H1 (cell line): ENCODE results near the gene CFAP65. TPM values are rescaled to one million over a fixed set of nuclear protein-coding genes. Genes with fewer than 3 reads are reported as not detected.

Experiments used
- CTCF ChIA-PET: fragments of 300-600 bp; sonication (Branson Sonifier 250); formaldehyde crosslinking; loops from one replicate; lab custom pipeline; 2021; ENCODE audit not compliant: partially characterized antibody; lab: Charles Lee
- POLR2A ChIA-PET: fragments of 300-600 bp; sonication (Branson Sonifier 250); formaldehyde crosslinking; loops from one replicate; lab custom pipeline; 2021; ENCODE audit warnings: inconsistent platforms; ENCODE audit not compliant: partially characterized antibody; lab: Charles Lee
- DNase-seq, 2 experiments: peaks; one replicate each; pipeline versions ENCODE4 v3.0.0 to v3.0.0-alpha.2; 2010 to 2022; ENCODE audit warnings: low spot score in 2 of 2, low read depth in 1 of 2, mixed read lengths in 1 of 2
- FAIRE-seq: peaks from 2 replicates; lab custom pipeline; 2011; peaks lifted over from hg19 to GRCh38; lab: Jason Lieb, UNC
- H2AFZ ChIP-seq: 2 replicates; pipeline ENCODE4 v1.8.1; 2012; ENCODE audit warnings: low read length, inconsistent platforms
- H2AK5ac ChIP-seq: 2 replicates; pipeline ENCODE4 v1.6.1; 2013; ENCODE audit warnings: low read depth, low read length
- H2BK120ac ChIP-seq: replicated peaks from 2 replicates; pipeline ENCODE3; 2013; ENCODE audit warnings: low read depth, low read length, inconsistent platforms
- H2BK12ac ChIP-seq: 2 replicates; pipeline ENCODE4 v1.6.1; 2013; ENCODE audit warnings: low read depth, low read length
- H2BK15ac ChIP-seq: 2 replicates; pipeline ENCODE4 v1.6.1; 2013; ENCODE audit warnings: low read length
- H2BK20ac ChIP-seq: 2 replicates; pipeline ENCODE4 v1.6.1; 2013; ENCODE audit warnings: low read length
- H2BK5ac ChIP-seq: 2 replicates; pipeline ENCODE4 v1.6.1; 2013; ENCODE audit warnings: low read depth, low read length
- H3K14ac ChIP-seq: 2 replicates; pipeline ENCODE4 v1.6.1; 2013; ENCODE audit warnings: inconsistent platforms; ENCODE audit not compliant: insufficient read length
- H3K18ac ChIP-seq: 2 replicates; pipeline ENCODE4 v1.6.1; 2013; ENCODE audit warnings: low read length; ENCODE audit errors: extremely low read depth
- H3K23ac ChIP-seq: 2 replicates; pipeline ENCODE4 v1.6.1; 2013; ENCODE audit warnings: inconsistent platforms; ENCODE audit not compliant: insufficient read length
- H3K23me2 ChIP-seq: 2 replicates; pipeline ENCODE4 v1.6.1; 2013; ENCODE audit warnings: low read depth, low read length
- H3K27ac ChIP-seq: 2 replicates; pipeline ENCODE4 v1.6.1; 2011; ENCODE audit warnings: low read depth, low read length, inconsistent platforms
- H3K27me3 ChIP-seq, 4 experiments: replicated peaks in 1 of 4; 1 replicate in 1 of 4; 2 replicates in 3 of 4; pipeline versions ENCODE4 v1.6.1 to v1.8.1; 2011 to 2013; ENCODE audit warnings: low read length in 3 of 4, mild to moderate bottlenecking in 3 of 4, inconsistent platforms in 2 of 4, mixed read lengths in 2 of 4, moderate library complexity in 1 of 4; ENCODE audit not compliant: control insufficient read depth in 3 of 4, insufficient read depth in 3 of 4; ENCODE audit errors: extremely low read depth in 1 of 4
- H3K36me3 ChIP-seq, 4 experiments: 2 replicates each; pipeline versions ENCODE4 v1.6.1 to v1.8.1; 2011 to 2013; ENCODE audit warnings: mild to moderate bottlenecking in 4 of 4, low read length in 3 of 4, moderate library complexity in 2 of 4, control low read depth in 1 of 4, inconsistent platforms in 1 of 4; ENCODE audit not compliant: insufficient read depth in 4 of 4, control insufficient read depth in 2 of 4
- H3K4ac ChIP-seq: replicated peaks from 2 replicates; pipeline ENCODE3; 2013; ENCODE audit warnings: low read length, low read depth, mixed read lengths, inconsistent platforms; ENCODE audit not compliant: insufficient read length
- H3K4me1 ChIP-seq, 4 experiments: replicated peaks in 1 of 4; 1 replicate in 1 of 4; 2 replicates in 3 of 4; pipeline versions ENCODE4 v1.6.1 to v1.8.1; 2011 to 2013; ENCODE audit warnings: low read length in 3 of 4, inconsistent platforms in 2 of 4, mixed read lengths in 1 of 4; ENCODE audit not compliant: insufficient read depth in 4 of 4, control insufficient read depth in 3 of 4
- H3K4me2 ChIP-seq, 2 experiments: 2 replicates each; pipeline versions ENCODE4 v1.6.1 to v1.8.1; 2011 to 2013; ENCODE audit warnings: low read depth in 2 of 2, low read length in 2 of 2, control low read depth in 1 of 2, inconsistent platforms in 1 of 2, mild to moderate bottlenecking in 1 of 2; ENCODE audit not compliant: insufficient read depth in 1 of 2
- H3K4me3 ChIP-seq, 4 experiments: fragments of 200-600, 300-600 bp in 1 of 4; sonication (generic), shearing (Covaris generic), sonication (Bioruptor Twin) in 1 of 4; 2 replicates each; pipeline versions ENCODE4 v1.5.1 to v1.8.1; 2011 to 2016; ENCODE audit warnings: low read length in 4 of 4, low read depth in 3 of 4, control low read depth in 2 of 4, inconsistent platforms in 2 of 4, mild to moderate bottlenecking in 2 of 4, mixed read lengths in 1 of 4, moderate library complexity in 1 of 4; ENCODE audit not compliant: insufficient read depth in 2 of 4; ENCODE audit errors: extremely low read depth in 1 of 4
- H3K56ac ChIP-seq: replicated peaks from 2 replicates; pipeline ENCODE3; 2013; ENCODE audit warnings: low read depth, mild to moderate bottlenecking, mixed read lengths, low read length, inconsistent platforms; ENCODE audit not compliant: insufficient read length
- H3K79me1 ChIP-seq: 2 replicates; pipeline ENCODE4 v1.6.1; 2013; ENCODE audit warnings: low read depth, low read length, control low read depth
- H3K79me2 ChIP-seq, 2 experiments: 2 replicates each; pipeline versions ENCODE4 v1.6.1 to v1.8.1; 2012 to 2013; ENCODE audit warnings: low read length in 2 of 2, mild to moderate bottlenecking in 2 of 2, inconsistent platforms in 1 of 2; ENCODE audit not compliant: insufficient read depth in 2 of 2, control insufficient read depth in 1 of 2
- H3K9ac ChIP-seq, 4 experiments: replicated peaks in 1 of 4; 1 replicate in 1 of 4; 2 replicates in 3 of 4; pipeline versions ENCODE4 v1.6.1 to v1.8.1; 2011 to 2013; ENCODE audit warnings: low read depth in 3 of 4, low read length in 3 of 4, control low read depth in 2 of 4, mild to moderate bottlenecking in 2 of 4, moderate library complexity in 2 of 4, inconsistent platforms in 1 of 4; ENCODE audit errors: extremely low read depth in 1 of 4
- H3K9me3 ChIP-seq, 2 experiments: 2 replicates each; pipeline versions ENCODE4 v1.6.1 to v1.8.1; 2012 to 2013; ENCODE audit warnings: mild to moderate bottlenecking in 2 of 2, moderate library complexity in 2 of 2, control low read depth in 1 of 2, inconsistent platforms in 1 of 2, low read depth in 1 of 2, low read length in 1 of 2, mixed read lengths in 1 of 2; ENCODE audit not compliant: insufficient read depth in 2 of 2
- H4K20me1 ChIP-seq, 2 experiments: replicated peaks in 1 of 2; 2 replicates each; pipeline versions ENCODE3 to v1.8.1; 2011 to 2013; ENCODE audit warnings: inconsistent platforms in 2 of 2, low read length in 2 of 2, mild to moderate bottlenecking in 1 of 2; ENCODE audit not compliant: insufficient read depth in 2 of 2, control insufficient read depth in 1 of 2
- H4K5ac ChIP-seq: 2 replicates; pipeline ENCODE4 v1.6.1; 2013; ENCODE audit warnings: low read length, low read depth, mixed read lengths, inconsistent platforms; ENCODE audit not compliant: insufficient read length
- H4K8ac ChIP-seq: 2 replicates; pipeline ENCODE4 v1.8.0; 2013; ENCODE audit warnings: mild to moderate bottlenecking, moderate library complexity, low read length, inconsistent platforms; ENCODE audit not compliant: insufficient read depth; ENCODE audit errors: extremely low read depth
- H4K91ac ChIP-seq: replicated peaks from 2 replicates; pipeline ENCODE3; 2013; ENCODE audit warnings: low read length, mixed read lengths, inconsistent platforms; ENCODE audit not compliant: insufficient read length
- ASH2L ChIP-seq: fragments of 200-600, 300-600 bp; sonication (generic); IDR thresholded peaks from one replicate; pipeline ENCODE4 v1.7.1; 2017; ENCODE audit warnings: low read length
- CBX5 ChIP-seq: fragments of 300-800, 300-1000 bp; sonication (generic); IDR thresholded peaks from 2 replicates; pipeline ENCODE4 v1.7.1; 2016; ENCODE audit warnings: antibody characterized with exemption, low read length, low read depth
- CBX8 ChIP-seq: fragments of 300-800, 300-1000 bp; sonication (generic); IDR thresholded peaks from 2 replicates; pipeline ENCODE4 v1.7.1; 2016; ENCODE audit warnings: low read depth, low read length, borderline replicate concordance
- CTCF ChIP-seq, 3 experiments: IDR thresholded peaks; 1 replicate in 2 of 3; 2 replicates in 1 of 3; pipeline versions ENCODE4 v1.5.1 to v1.6.1; 2011; ENCODE audit warnings: low read length in 3 of 3, mild to moderate bottlenecking in 3 of 3, inconsistent platforms in 2 of 3, low read depth in 1 of 3, moderate library complexity in 1 of 3; ENCODE audit not compliant: insufficient read depth in 1 of 3; ENCODE audit errors: control extremely low read depth in 1 of 3
- PHF8 ChIP-seq: fragments of 200-600 bp; sonication (generic); conservative IDR thresholded peaks from 2 replicates; pipeline ENCODE4 v1.7.1; 2012; ENCODE audit warnings: low read depth, mild to moderate bottlenecking, inconsistent platforms, low read length, moderate library complexity
- SAP30 ChIP-seq: fragments of 300-600 bp; sonication (generic); IDR thresholded peaks from 2 replicates; pipeline ENCODE4 v1.7.1; 2012; ENCODE audit warnings: low read length, moderate library complexity, mild to moderate bottlenecking, inconsistent platforms; ENCODE audit not compliant: insufficient read depth, insufficient replicate concordance
- SP1 ChIP-seq: IDR thresholded peaks from 2 replicates; pipeline ENCODE4 v1.6.1; 2011; ENCODE audit warnings: low read depth, low read length
- WGBS, 2 experiments: shearing (Covaris generic) in 1 of 2; methylation state at CpG; one replicate each; pipeline versions ENCODE4 v1.1.6 to v1.1.7; 2013 to 2015; ENCODE audit warnings: low lambda C conversion rate in 2 of 2, mixed read lengths in 2 of 2, inconsistent platforms in 1 of 2, low coverage in 1 of 2, missing lambda C conversion rate in 1 of 2; ENCODE audit not compliant: insufficient replicate concordance in 2 of 2, insufficient coverage in 1 of 2, insufficient read length in 1 of 2; ENCODE audit errors: extremely low coverage in 1 of 2, missing lambda C conversion rate in 1 of 2; 5-methylcytosine and 5-hydroxymethylcytosine counted together
- polyA plus RNA-seq, 7 experiments: library from polyadenylated mRNA; depleted of rRNA in 3 of 7; stranded (reverse) in 5 of 7; unstranded in 2 of 7; fragments of >200 nt in 5 of 7; fragments of 200-250 nt in 2 of 7; gene quantifications; 1 replicate in 5 of 7; 2 replicates in 1 of 7; 4 replicates in 1 of 7; pipeline versions ENCODE4 v1.2.1 to v1.2.3, GENCODE V29; 2011 to 2013; ENCODE audit warnings: missing spikeins in 2 of 7, mixed read lengths in 2 of 7
- total RNA-seq: library from RNA; stranded (reverse); fragmentation: NEBNext Ultra II Directional; extraction: Animal tissue kit (Norgen Biotek cat#: 25700); gene quantifications from 2 replicates; pipeline ENCODE4 v1.2.1, GENCODE V29; 2021
- TF ChIP-seq, protein P1 (sequence below): IDR thresholded peaks from 2 replicates; pipeline ENCODE4 v1.6.1; 2012; ENCODE audit warnings: inconsistent platforms

The CFAP65 gene
- total and polyA plus RNA-seq, 2 of the 8 experiments (the other 6 are each of a cell fraction or from before 2014, with no cell fraction given), result 0.19 to 0.45 TPM

DNA sequence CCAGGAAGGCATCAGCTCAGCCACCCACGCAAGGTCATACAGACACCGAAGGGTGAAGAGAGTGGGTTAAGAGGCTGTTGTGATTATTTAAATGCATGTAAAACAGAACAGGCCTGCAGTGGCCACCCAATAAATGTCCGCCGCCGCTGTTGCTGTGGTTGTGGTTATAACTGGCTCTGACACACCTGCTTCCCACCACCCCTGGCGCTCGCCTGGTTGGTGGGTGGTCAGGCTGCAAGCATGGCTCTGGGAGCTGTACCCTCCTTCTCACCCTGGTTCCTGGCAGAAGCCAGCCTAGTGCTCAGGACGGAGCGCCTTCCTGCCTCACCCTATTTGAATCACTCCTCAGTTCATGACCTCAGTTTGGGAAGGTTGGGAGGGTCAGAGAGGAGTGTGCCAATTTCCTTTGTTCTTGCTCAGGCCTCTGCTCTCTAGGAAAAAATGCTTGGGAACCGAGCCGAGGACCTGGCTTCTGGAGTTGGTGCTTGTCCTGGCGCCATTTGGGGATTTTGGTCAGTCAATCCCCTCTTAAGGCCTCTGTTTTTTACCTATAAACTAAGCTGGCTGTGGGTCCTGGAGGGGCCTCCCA is 42.8 kb downstream of the CFAP65 start:
- Histone ChIP-seq H3K9me3 (no peaks in the 10 kb centered on the region), H2BK15ac (peak overlapping the region; percentile 2; the same call in 1 of the 2 replicates), H3K14ac (no peak overlapping the region), H3K4ac (no peak overlapping the region), H2BK20ac (peak overlapping the region; percentile 32; the same call in 1 of the 2 replicates), H3K4me3 (no peak overlapping the region), H3K56ac (no peak overlapping the region), H3K4me2 (no peak overlapping the region; a peak in 1 of 4 replicates), H3K27me3 (peaks cover 96 to 100% (median 98%) of the 10 kb centered on the region in 4 experiments), H4K91ac (no peak overlapping the region), H3K23me2 (peaks cover 12% of the 10 kb centered on the region; the same call in 1 of the 2 replicates), H2AFZ (no peak overlapping the region), H3K79me2 (no peaks in the 10 kb centered on the region), H3K18ac (no peak overlapping the region), H2BK120ac (no peak overlapping the region), H4K8ac (no peak overlapping the region), H3K9ac (no peak overlapping the region), H3K27ac (no peak overlapping the region), H3K23ac (no peak overlapping the region), H2AK5ac (no peak overlapping the region), H3K4me1 (peaks cover 0 to 44% (median 29%) of the 10 kb centered on the region in 4 experiments; a peak in 6 of 7 replicates), H4K5ac (no peak overlapping the region), H2BK5ac (peak overlapping the region; percentile 78; the same call in 1 of the 2 replicates), H3K36me3 (peaks cover 0 to 5% (median 0%) of the 10 kb centered on the region in 4 experiments; a peak in 1 of 8 replicates), H4K20me1 (peaks cover 19 to 20% of the 10 kb centered on the region in 2 experiments), H2BK12ac (peak overlapping the region; percentile 92; the same call in 1 of the 2 replicates), H3K79me1 (no peaks in the 10 kb centered on the region)
- FAIRE-seq (no peak), DNase-seq (no peak)
- 73% methylated on average over 12 of the region's 12 CpGs; no CpG with 5 or more reads in 1 of the 2 experiments for WGBS, 2 experiments
- CTCF ChIA-PET, result interaction anchor here (0.9 to 19.5 kb wide), 8 partner anchors 9 to 156 kb away, joined by 3 to 284 read pairs (median 6); partner anchors contain the start of gene FEV
- POLR2A ChIA-PET, result interaction anchor here (1.3 to 1.8 kb wide), 2 partner anchors 10 to 117 kb away, joined by 3 to 4 read pairs; no protein-coding TSS in a partner anchor
- no peak for TF ChIP-seq ASH2L
- TF ChIP-seq CTCF (IDR thresholded peaks at IDR 0.05; ENCODE audit: control extremely low read depth in 1 of 3, insufficient read depth in 1 of 3, low read depth in 1 of 3, low read length in 3 of 3), result no peak
- no peak for TF ChIP-seq CBX5
- TF ChIP-seq SP1, result no peak
- TF ChIP-seq SAP30, result no peak
- no peak for TF ChIP-seq PHF8
- TF ChIP-seq, protein P1, sequence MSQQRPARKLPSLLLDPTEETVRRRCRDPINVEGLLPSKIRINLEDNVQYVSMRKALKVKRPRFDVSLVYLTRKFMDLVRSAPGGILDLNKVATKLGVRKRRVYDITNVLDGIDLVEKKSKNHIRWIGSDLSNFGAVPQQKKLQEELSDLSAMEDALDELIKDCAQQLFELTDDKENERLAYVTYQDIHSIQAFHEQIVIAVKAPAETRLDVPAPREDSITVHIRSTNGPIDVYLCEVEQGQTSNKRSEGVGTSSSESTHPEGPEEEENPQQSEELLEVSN, result no peak
- no peak for TF ChIP-seq CBX8
